ENCODE results near the gene NMNAT2.

DNA sequence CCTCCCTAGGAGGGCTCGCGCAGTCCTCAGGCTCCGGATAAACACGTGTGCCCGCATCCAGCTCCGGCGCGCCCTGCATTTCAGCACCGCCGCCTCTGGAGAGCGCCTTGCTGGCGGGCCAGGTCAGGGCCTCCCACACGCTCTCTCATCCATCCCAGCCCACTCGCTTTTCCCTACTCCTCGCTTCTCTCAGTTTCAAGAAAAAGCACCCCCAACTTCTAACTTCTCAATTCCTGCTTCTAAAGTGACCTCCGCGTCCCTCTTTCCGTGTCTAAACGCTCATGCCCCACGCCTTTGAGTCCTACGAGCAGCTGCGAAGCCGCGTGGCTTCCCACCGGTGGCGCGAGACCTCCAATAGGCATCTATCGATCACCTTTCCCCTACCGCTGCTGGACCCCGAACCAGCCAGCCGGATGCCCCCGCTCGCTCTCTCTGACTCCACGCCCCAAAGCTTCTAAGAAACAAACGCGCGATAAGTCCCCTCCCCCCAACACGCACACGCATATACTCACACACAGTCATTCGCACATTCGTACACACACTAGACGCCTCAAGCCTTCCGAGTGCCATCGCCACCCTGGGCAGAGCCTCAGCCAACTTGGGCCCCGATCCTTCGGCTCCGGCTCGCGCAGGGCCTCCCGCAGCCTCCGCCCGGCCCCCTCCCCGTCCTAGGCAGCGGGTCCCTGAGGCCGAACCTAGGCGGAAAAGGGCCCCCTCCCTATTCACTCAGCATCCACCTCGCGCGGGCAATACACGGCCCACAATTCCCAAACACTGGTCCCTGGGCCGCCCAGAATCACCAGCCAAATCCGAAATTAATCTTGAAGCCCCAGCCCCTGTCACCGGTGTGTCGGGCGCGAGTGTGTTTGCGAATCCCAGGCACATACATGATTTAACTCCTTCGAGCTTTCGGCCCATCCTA lies 1.1 kb downstream of the NMNAT2 start:
- TF ChIP-seq, protein P1, sequence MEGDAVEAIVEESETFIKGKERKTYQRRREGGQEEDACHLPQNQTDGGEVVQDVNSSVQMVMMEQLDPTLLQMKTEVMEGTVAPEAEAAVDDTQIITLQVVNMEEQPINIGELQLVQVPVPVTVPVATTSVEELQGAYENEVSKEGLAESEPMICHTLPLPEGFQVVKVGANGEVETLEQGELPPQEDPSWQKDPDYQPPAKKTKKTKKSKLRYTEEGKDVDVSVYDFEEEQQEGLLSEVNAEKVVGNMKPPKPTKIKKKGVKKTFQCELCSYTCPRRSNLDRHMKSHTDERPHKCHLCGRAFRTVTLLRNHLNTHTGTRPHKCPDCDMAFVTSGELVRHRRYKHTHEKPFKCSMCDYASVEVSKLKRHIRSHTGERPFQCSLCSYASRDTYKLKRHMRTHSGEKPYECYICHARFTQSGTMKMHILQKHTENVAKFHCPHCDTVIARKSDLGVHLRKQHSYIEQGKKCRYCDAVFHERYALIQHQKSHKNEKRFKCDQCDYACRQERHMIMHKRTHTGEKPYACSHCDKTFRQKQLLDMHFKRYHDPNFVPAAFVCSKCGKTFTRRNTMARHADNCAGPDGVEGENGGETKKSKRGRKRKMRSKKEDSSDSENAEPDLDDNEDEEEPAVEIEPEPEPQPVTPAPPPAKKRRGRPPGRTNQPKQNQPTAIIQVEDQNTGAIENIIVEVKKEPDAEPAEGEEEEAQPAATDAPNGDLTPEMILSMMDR (IDR thresholded peaks at IDR 0.05): no peak
- TF ChIP-seq, protein P2, sequence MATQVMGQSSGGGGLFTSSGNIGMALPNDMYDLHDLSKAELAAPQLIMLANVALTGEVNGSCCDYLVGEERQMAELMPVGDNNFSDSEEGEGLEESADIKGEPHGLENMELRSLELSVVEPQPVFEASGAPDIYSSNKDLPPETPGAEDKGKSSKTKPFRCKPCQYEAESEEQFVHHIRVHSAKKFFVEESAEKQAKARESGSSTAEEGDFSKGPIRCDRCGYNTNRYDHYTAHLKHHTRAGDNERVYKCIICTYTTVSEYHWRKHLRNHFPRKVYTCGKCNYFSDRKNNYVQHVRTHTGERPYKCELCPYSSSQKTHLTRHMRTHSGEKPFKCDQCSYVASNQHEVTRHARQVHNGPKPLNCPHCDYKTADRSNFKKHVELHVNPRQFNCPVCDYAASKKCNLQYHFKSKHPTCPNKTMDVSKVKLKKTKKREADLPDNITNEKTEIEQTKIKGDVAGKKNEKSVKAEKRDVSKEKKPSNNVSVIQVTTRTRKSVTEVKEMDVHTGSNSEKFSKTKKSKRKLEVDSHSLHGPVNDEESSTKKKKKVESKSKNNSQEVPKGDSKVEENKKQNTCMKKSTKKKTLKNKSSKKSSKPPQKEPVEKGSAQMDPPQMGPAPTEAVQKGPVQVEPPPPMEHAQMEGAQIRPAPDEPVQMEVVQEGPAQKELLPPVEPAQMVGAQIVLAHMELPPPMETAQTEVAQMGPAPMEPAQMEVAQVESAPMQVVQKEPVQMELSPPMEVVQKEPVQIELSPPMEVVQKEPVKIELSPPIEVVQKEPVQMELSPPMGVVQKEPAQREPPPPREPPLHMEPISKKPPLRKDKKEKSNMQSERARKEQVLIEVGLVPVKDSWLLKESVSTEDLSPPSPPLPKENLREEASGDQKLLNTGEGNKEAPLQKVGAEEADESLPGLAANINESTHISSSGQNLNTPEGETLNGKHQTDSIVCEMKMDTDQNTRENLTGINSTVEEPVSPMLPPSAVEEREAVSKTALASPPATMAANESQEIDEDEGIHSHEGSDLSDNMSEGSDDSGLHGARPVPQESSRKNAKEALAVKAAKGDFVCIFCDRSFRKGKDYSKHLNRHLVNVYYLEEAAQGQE (IDR thresholded peaks at IDR 0.05; ENCODE audit: insufficient read depth in 1 of 2, low read depth in 2 of 2, low read length in 1 of 2): peak; percentile 94
- TF ChIP-seq POLR2AphosphoS5 (IDR thresholded peaks at IDR 0.05; ENCODE audit: low read depth, low read length): no peak

Measured in Panc1 (cell line).